Measurements from ENCODE around the gene PARD3B. TPM values are rescaled to one million over a fixed set of nuclear protein-coding genes. Genes with fewer than 3 reads are reported as not detected.

PARD3B gene
- total RNA-seq, 1 experiment from 2014 or later = 6.4 TPM

GRCh38 chr2:204586444-204587180, 41.3 kb downstream of the PARD3B start:
- no peak overlapping the region for H3K18ac ChIP-seq (ENCODE audit: insufficient read length, low read depth, low read length)
- no peak overlapping the region for H2BK15ac ChIP-seq (ENCODE audit: low read depth, low read length)
- H3K9me3 Mint-ChIP-seq = peaks cover 3 to 7% of the 10 kb centered on the region in 2 experiments; a peak in 3 of 5 replicates
- H2BK12ac ChIP-seq (ENCODE audit: insufficient read length, low read depth, low read length) = no peak overlapping the region
- no peak for DNase-seq
- no peak overlapping the region for H3K4me3 Mint-ChIP-seq
- H4K20me1 ChIP-seq (ENCODE audit: control insufficient read depth, insufficient read depth, insufficient read length) = no peaks in the 10 kb centered on the region
- H2AK5ac ChIP-seq (ENCODE audit: insufficient read length, low read length) = no peak overlapping the region
- no peak overlapping the region for H3K27ac Mint-ChIP-seq
- H2AFZ ChIP-seq (ENCODE audit: low read length) = no peak overlapping the region
- H4K5ac ChIP-seq (ENCODE audit: insufficient read length, low read depth, low read length) = no peak overlapping the region
- H2BK20ac ChIP-seq (ENCODE audit: low read depth, low read length, poor library complexity, severe bottlenecking) = no peak overlapping the region
- no peak overlapping the region for H3K4me2 ChIP-seq (ENCODE audit: insufficient read depth, insufficient read length, low read length)
- H2BK5ac ChIP-seq (ENCODE audit: insufficient read length, low read length) = no peak overlapping the region
- H3K36me3 Mint-ChIP-seq (ENCODE audit: insufficient read depth in 1 of 3, low read depth in 3 of 3) = peaks cover 0 to 4% (median 0%) of the 10 kb centered on the region in 3 experiments; a peak in 4 of 7 replicates
- H2BK120ac ChIP-seq (ENCODE audit: low read depth, low read length, poor library complexity, severe bottlenecking) = no peak overlapping the region
- H3K27me3 ChIP-seq (ENCODE audit: insufficient read depth, low read length) = no peaks in the 10 kb centered on the region
- no peaks in the 10 kb centered on the region for H3K79me2 ChIP-seq (ENCODE audit: insufficient read depth, low read length)
- H3K9me3 ChIP-seq (ENCODE audit: control insufficient read depth, low read depth, low read length) = no peaks in the 10 kb centered on the region
- H3K27me3 Mint-ChIP-seq (ENCODE audit: low read depth) = no peaks in the 10 kb centered on the region; the same call in none of the 2 replicates
- no peak overlapping the region for H3K27ac ChIP-seq (ENCODE audit: insufficient read length, low read depth, low read length)
- no peaks in the 10 kb centered on the region for H3K23me2 ChIP-seq (ENCODE audit: insufficient read length, low read depth, low read length, poor library complexity, severe bottlenecking)
- no peak overlapping the region for H3K14ac ChIP-seq (ENCODE audit: insufficient read depth, low read length)
- no peak overlapping the region for H3K9ac ChIP-seq (ENCODE audit: extremely low read depth, insufficient read length, low read length)
- no peaks in the 10 kb centered on the region for H3K4me1 ChIP-seq (ENCODE audit: insufficient read depth, low read length)
- no peak overlapping the region for H3K4ac ChIP-seq (ENCODE audit: low read depth, low read length)
- no peak overlapping the region for H4K91ac ChIP-seq (ENCODE audit: insufficient read length, low read depth, low read length)
- H4K8ac ChIP-seq (replicated peaks; ENCODE audit: insufficient read length, low read depth, low read length) = no peak overlapping the region
- no peak overlapping the region for H3K23ac ChIP-seq (ENCODE audit: insufficient read length, low read depth, low read length)
- no CpG with 5 or more reads among the region's 7 CpGs for WGBS (ENCODE audit: extremely low coverage, insufficient read length, low lambda C conversion rate)
- no peak overlapping the region for H3T11ph ChIP-seq (ENCODE audit: low read length)
- H3K4me1 Mint-ChIP-seq = peaks cover 0 to 4% of the 10 kb centered on the region in 2 experiments; a peak in 2 of 4 replicates
- H3K56ac ChIP-seq (ENCODE audit: insufficient read length, low read depth, low read length) = no peak overlapping the region
- no peak for TF ChIP-seq CTCF (conservative IDR thresholded peaks at IDR 0.05)
- no peaks in the 10 kb centered on the region for H3K79me1 ChIP-seq (ENCODE audit: insufficient read depth, low read depth, low read length, poor library complexity, severe bottlenecking)

Data from H9 (cell line).